GM12865 (cell line): ENCODE data around the gene RAP1GAP.
A peak's percentile ranks its signal among the peaks of the same experiment; 100 is the strongest.

Experiments used
- DNase-seq: peaks from one replicate; pipeline ENCODE4 v3.0.0; 2010; ENCODE audit warnings: low read depth
- H3K4me3 ChIP-seq: 2 replicates; pipeline ENCODE4 v1.5.1; 2011; ENCODE audit warnings: mild to moderate bottlenecking, low read depth, low read length, control low read depth
- CTCF ChIP-seq: IDR thresholded peaks from 2 replicates; pipeline ENCODE4 v1.5.1; 2011; ENCODE audit warnings: low read length, control low read depth, low read depth, inconsistent platforms; ENCODE audit not compliant: insufficient read depth; ENCODE audit errors: missing control alignments

Gene RAP1GAP

GRCh38 chr1:21661886-21662285 is 7.3 kb downstream of the RAP1GAP start:
- no peak for DNase-seq
- no peak for TF ChIP-seq CTCF
- H3K4me3 ChIP-seq, result no peak overlapping the region

DNA sequence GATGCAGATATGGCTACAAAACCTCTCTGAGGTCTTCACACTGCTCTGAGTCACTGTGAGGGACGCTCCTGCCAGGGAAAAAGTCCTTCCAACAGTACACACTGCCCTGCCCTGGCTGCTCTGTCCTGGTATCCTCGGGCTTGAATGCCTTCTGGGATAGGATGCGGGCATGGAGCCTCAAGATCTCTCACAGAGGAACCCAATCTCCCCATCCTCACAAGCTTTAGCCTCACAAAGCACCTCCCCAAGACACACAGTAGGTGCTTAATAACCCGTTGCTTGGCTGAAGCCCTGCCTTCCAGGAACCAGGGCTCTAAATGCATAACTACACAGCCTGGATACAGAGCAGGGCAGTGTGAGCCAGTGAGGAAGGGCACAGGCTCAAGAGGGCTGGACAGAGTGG is 9.2 kb downstream of the RAP1GAP start:
- no peak for DNase-seq
- no peak for TF ChIP-seq CTCF
- no peak overlapping the region for H3K4me3 ChIP-seq

GRCh38 chr1:21659099-21659923 is 9.8 kb downstream of the RAP1GAP start:
- peak; percentile 86 for TF ChIP-seq CTCF
- no peak overlapping the region for H3K4me3 ChIP-seq
- peak; percentile 66 for DNase-seq

GRCh38 chr1:21657456-21658190 is 11.5 kb downstream of the RAP1GAP start:
- TF ChIP-seq CTCF, result no peak
- no peak overlapping the region for H3K4me3 ChIP-seq
- no peak for DNase-seq

- no peak for DNase-seq
- no peak for TF ChIP-seq CTCF
- no peak overlapping the region for H3K4me3 ChIP-seq
Observed at GRCh38 chr1:21655748-21656147, 13.4 kb downstream of the RAP1GAP start.

DNA sequence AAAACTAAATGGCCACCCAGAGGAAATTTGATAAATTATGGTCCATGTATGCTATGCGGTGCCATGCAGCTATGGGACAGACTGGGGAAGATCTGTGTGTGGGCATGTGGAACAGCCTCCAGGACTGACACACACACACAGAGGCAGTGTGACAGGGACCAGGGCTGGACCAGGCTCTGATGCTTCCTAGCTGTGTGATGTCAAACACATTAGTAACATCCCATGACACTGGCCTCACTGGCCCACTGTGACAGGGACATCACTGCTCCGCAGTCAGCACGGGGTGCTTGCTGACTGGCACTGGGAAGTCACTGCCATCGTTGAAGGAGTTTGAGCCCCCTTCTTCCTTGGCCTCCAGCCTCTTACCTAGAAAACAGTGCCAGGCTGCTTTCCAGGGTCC is 13.9 kb downstream of the RAP1GAP start:
- TF ChIP-seq CTCF, result no peak
- no peak for DNase-seq
- no peak overlapping the region for H3K4me3 ChIP-seq
